HepG2 (cell line): ENCODE data around the gene TMTC3. TPM values are rescaled to one million over a fixed set of nuclear protein-coding genes. Genes with fewer than 3 reads are reported as not detected.

Experiments
- ATAC-seq: fragments of 200-7000 bp; cut with Tn5 transposase; 3 replicates; pipeline ENCODE4 v1.9.1; 2020; ENCODE audit warnings: mild to moderate bottlenecking, moderate library complexity
- BruUV-seq: library from RNA; stranded (reverse); fragments of 400-500 nt; replicated peaks from 2 replicates; lab custom pipeline; 2021; lab: Mats Ljungman, UMichigan
- CTCF ChIA-PET: fragments of 300-600 bp; formaldehyde crosslinking; extraction: SDS; loops from one replicate; lab custom pipeline; 2021; ENCODE audit warnings: low total read pairs, inconsistent platforms, low intra/inter-chr PET ratio; lab: Yijun Ruan, JAX
- POLR2A ChIA-PET: fragments of 350-600 bp; sonication (Branson Sonifier 250); formaldehyde crosslinking; loops from one replicate; lab custom pipeline; 2020; ENCODE audit warnings: antibody characterized with exemption, inconsistent platforms; lab: Yijun Ruan, JAX
- DNase-seq: peaks from one replicate; pipeline ENCODE4 v3.0.0-alpha.2; 2015; ENCODE audit warnings: low spot score
- FAIRE-seq: peaks from 3 replicates; lab custom pipeline; 2011; peaks lifted over from hg19 to GRCh38; lab: Jason Lieb, UNC
- H2AFZ ChIP-seq: one replicate; pipeline ENCODE4 v1.6.1; 2011; ENCODE audit warnings: low read length, inconsistent platforms
- H3K27ac ChIP-seq: fragments of 300-600 bp; 3 replicates; pipeline ENCODE4 v1.8.0; 2011; ENCODE audit warnings: mixed run types, mild to moderate bottlenecking, mixed read lengths, low read length, inconsistent platforms; ENCODE audit not compliant: insufficient read depth; ENCODE audit errors: extremely low read length
- H3K27me3 ChIP-seq, 2 experiments: fragments of 200-600 bp in 1 of 2; 2 replicates in 1 of 2; 3 replicates in 1 of 2; pipeline versions ENCODE4 v1.6.0 to v1.8.0; 2011; ENCODE audit warnings: low read length in 2 of 2, mild to moderate bottlenecking in 2 of 2, moderate library complexity in 2 of 2, inconsistent platforms in 1 of 2; ENCODE audit not compliant: insufficient read depth in 2 of 2, control insufficient read depth in 1 of 2
- H3K36me3 ChIP-seq, 2 experiments: fragments of 200-600 bp in 1 of 2; replicated peaks in 1 of 2; 2 replicates in 1 of 2; 3 replicates in 1 of 2; pipeline versions ENCODE4 v1.5.1 to v1.8.0; 2011; ENCODE audit warnings: low read length in 2 of 2, inconsistent platforms in 1 of 2; ENCODE audit not compliant: insufficient read depth in 2 of 2, control insufficient read depth in 1 of 2
- H3K4me1 ChIP-seq: 2 replicates; pipeline ENCODE4 v1.5.1; 2012; ENCODE audit warnings: low read length, inconsistent platforms; ENCODE audit not compliant: insufficient read depth
- H3K4me2 ChIP-seq: 2 replicates; pipeline ENCODE4 v1.6.0; 2011; ENCODE audit warnings: low read depth, low read length, inconsistent platforms
- H3K4me3 ChIP-seq, 3 experiments: fragments of 200-600 bp in 1 of 3; sonication (generic), shearing (Covaris generic) in 1 of 3; replicated peaks in 1 of 3; 2 replicates each; pipeline ENCODE4 v1.5.1; 2011 to 2016; ENCODE audit warnings: low read length in 3 of 3, inconsistent platforms in 2 of 3, low read depth in 2 of 3, mild to moderate bottlenecking in 2 of 3, control low read depth in 1 of 3, mixed read lengths in 1 of 3; ENCODE audit not compliant: insufficient read depth in 1 of 3
- H3K79me2 ChIP-seq: one replicate; pipeline ENCODE4 v1.6.1; 2011; ENCODE audit warnings: low read length, inconsistent platforms; ENCODE audit not compliant: insufficient read depth
- H3K9ac ChIP-seq: 2 replicates; pipeline ENCODE4 v1.6.0; 2011; ENCODE audit warnings: mild to moderate bottlenecking, low read depth, low read length, inconsistent platforms; ENCODE audit not compliant: insufficient read depth
- H3K9me3 ChIP-seq: 2 replicates; pipeline ENCODE4 v1.5.1; 2012; ENCODE audit warnings: mild to moderate bottlenecking, low read length
- H4K20me1 ChIP-seq: 2 replicates; pipeline ENCODE4 v1.6.0; 2011; ENCODE audit warnings: inconsistent platforms, mild to moderate bottlenecking, low read length, moderate library complexity; ENCODE audit not compliant: insufficient read depth
- ADNP ChIP-seq: sonication (generic); formaldehyde crosslinking; IDR thresholded peaks from 2 replicates; pipeline ENCODE4 v1.4.0; 2020; ENCODE audit warnings: missing genetic modification reagents
- CEBPG ChIP-seq: IDR thresholded peaks from 2 replicates; pipeline ENCODE4 v1.6.1; 2016
- CREB1 ChIP-seq, 2 experiments: fragments of 450-650 bp in 1 of 2; IDR thresholded peaks; 2 replicates each; pipeline ENCODE4 v1.6.1; 2016 to 2017; ENCODE audit warnings: control low read depth in 1 of 2, mild to moderate bottlenecking in 1 of 2, missing compliant biosample characterization in 1 of 2, missing genetic modification characterization in 1 of 2
- HHEX ChIP-seq: IDR thresholded peaks from 2 replicates; pipeline ENCODE4 v1.6.1; 2016; ENCODE audit warnings: control low read depth
- MAFK ChIP-seq, 2 experiments: IDR thresholded peaks in 1 of 2; conservative IDR thresholded peaks in 1 of 2; 2 replicates each; pipeline ENCODE4 v1.6.1; 2011; ENCODE audit warnings: improper control_type of control experiment in 2 of 2, low read length in 2 of 2
- MTF2 ChIP-seq: sonication (generic); formaldehyde crosslinking; IDR thresholded peaks from 2 replicates; pipeline ENCODE4 v1.5.0; 2020; ENCODE audit warnings: missing genetic modification reagents, borderline replicate concordance
- NONO ChIP-seq, 2 experiments: fragments of 450-650 bp in 1 of 2; sonication (generic) in 1 of 2; formaldehyde crosslinking in 1 of 2; IDR thresholded peaks in 1 of 2; conservative IDR thresholded peaks in 1 of 2; 2 replicates each; pipeline versions ENCODE4 v1.6.1 to v1.8.0; 2017 to 2022; ENCODE audit warnings: mild to moderate bottlenecking in 1 of 2, missing genetic modification reagents in 1 of 2, moderate library complexity in 1 of 2
- PLRG1 ChIP-seq: fragments of 450-650 bp; conservative IDR thresholded peaks from 2 replicates; pipeline ENCODE4 v1.6.1; 2016
- SNAI1 ChIP-seq: sonication (generic); formaldehyde crosslinking; IDR thresholded peaks from 2 replicates; pipeline ENCODE4 v1.5.0; 2020; ENCODE audit warnings: mild to moderate bottlenecking, missing genetic modification reagents, borderline replicate concordance
- TCF7 ChIP-seq: sonication (generic); IDR thresholded peaks from 2 replicates; pipeline ENCODE4 v1.6.1; 2016; ENCODE audit warnings: antibody characterized with exemption, low read depth
- YY1 ChIP-seq: IDR thresholded peaks from 2 replicates; pipeline ENCODE4 v1.6.1; 2011; ENCODE audit warnings: low read length, low read depth, moderate library complexity, mild to moderate bottlenecking; ENCODE audit not compliant: insufficient read depth, insufficient replicate concordance
- ZNF331 ChIP-seq: sonication (generic); formaldehyde crosslinking; IDR thresholded peaks from 2 replicates; pipeline ENCODE4 v1.4.0; 2020; ENCODE audit warnings: missing genetic modification reagents
- ZNF605 ChIP-seq: sonication (generic); formaldehyde crosslinking; IDR thresholded peaks from 2 replicates; pipeline ENCODE4 v1.8.0; 2022; ENCODE audit warnings: mild to moderate bottlenecking, missing genetic modification reagents
- ZNF746 ChIP-seq: sonication (generic); formaldehyde crosslinking; IDR thresholded peaks from 2 replicates; pipeline ENCODE4 v1.8.0; 2022; ENCODE audit warnings: mild to moderate bottlenecking, missing genetic modification reagents
- ZSCAN20 ChIP-seq: sonication (generic); formaldehyde crosslinking; IDR thresholded peaks from 2 replicates; pipeline ENCODE4 v1.4.0; 2020; ENCODE audit warnings: missing genetic modification reagents, mild to moderate bottlenecking, borderline replicate concordance
- WGBS: methylation state at CpG from one replicate; pipeline ENCODE4 v1.1.6; 2017; ENCODE audit warnings: low lambda C conversion rate; 5-methylcytosine and 5-hydroxymethylcytosine counted together
- in situ Hi-C: cut with HindIII; loops from 2 replicates; pipeline ENCODE4 v1.10.0; 2017; ENCODE audit warnings: low pct_unique_long_range_greater_than_20kb; ENCODE audit not compliant: extremely low pct_ligation_motif_present
- intact Hi-C: fragments of 100-400 bp; cut with micrococcal nuclease; formaldehyde crosslinking; loops from one replicate; pipeline ENCODE4 v1.10.0; 2022; ENCODE audit not compliant: unreplicated experiment
- polyA plus RNA-seq, 8 experiments: library from polyadenylated mRNA; depleted of rRNA in 3 of 8; stranded (reverse) in 7 of 8; unstranded in 1 of 8; fragments of >200 nt; fragmentation: Illumina TruSeq in 4 of 8; extraction: Trizol in 4 of 8; gene quantifications; 2 replicates each; pipeline versions ENCODE4 v1.2.1 to v1.2.3, GENCODE V29; 2011 to 2016; ENCODE audit warnings: low read depth in 4 of 8, missing spikeins in 1 of 8, mixed read lengths in 1 of 8; ENCODE audit not compliant: insufficient read depth in 1 of 8
- total RNA-seq, 5 experiments: library from RNA; depleted of rRNA; stranded (reverse); fragments of >200 nt; fragmentation: Illumina TruSeq; extraction: Trizol; gene quantifications; 2 replicates each; pipeline ENCODE4 v1.2.3, GENCODE V29; 2016; ENCODE audit warnings: low read depth in 1 of 5
- TF ChIP-seq, protein P1 (sequence below): sonication (generic); formaldehyde crosslinking; IDR thresholded peaks from 2 replicates; pipeline ENCODE4 v1.4.0; 2020; ENCODE audit warnings: missing genetic modification reagents, borderline replicate concordance
- TF ChIP-seq, protein P2 (sequence below): IDR thresholded peaks from 2 replicates; pipeline ENCODE4 v1.4.0; 2020; ENCODE audit warnings: mild to moderate bottlenecking, missing genetic modification reagents

The TMTC3 gene
- total and polyA plus RNA-seq, 2 of the 13 experiments (the other 11 are each of a cell fraction or from before 2014, with no cell fraction given), result 6.3 to 22.5 TPM

- intact Hi-C loops (no loop called here), in situ Hi-C loops (no loop called here)
- Histone ChIP-seq H3K4me3 (no peak overlapping the region), H3K4me1 (no peaks in the 10 kb centered on the region), H3K79me2 (no peaks in the 10 kb centered on the region), H3K4me2 (no peak overlapping the region), H3K27ac (no peak overlapping the region), H3K9ac (no peak overlapping the region), H3K9me3 (no peaks in the 10 kb centered on the region), H3K36me3 (peaks cover 5% of the 10 kb centered on the region in 2 experiments; a peak in 3 of 5 replicates)
- WGBS, result 80% methylated on average over 2 of the region's 2 CpGs
- no TSS peak for BruUV-seq
- no peak for ATAC-seq
- ChIA-PET POLR2A (no interaction called here), CTCF (no interaction called here)
- FAIRE-seq, result no peak
- no peak for DNase-seq
- TF ChIP-seq ZSCAN20 (CRISPR knock-in tag), result no peak
- TF ChIP-seq YY1, result no peak
- no peak for TF ChIP-seq ZNF746 (CRISPR knock-in tag)
- no peak for TF ChIP-seq CREB1 (IDR thresholded peaks at IDR 0.05)
- TF ChIP-seq CREB1 (CRISPR knock-in tag; IDR thresholded peaks at IDR 0.05), result no peak
- no peak for TF ChIP-seq ZNF605 (CRISPR knock-in tag)
- no peak for TF ChIP-seq CEBPG
- TF ChIP-seq HHEX (CRISPR knock-in tag), result no peak
- no peak for TF ChIP-seq ZNF331
- no peak for TF ChIP-seq ADNP (CRISPR knock-in tag)
- no peak for TF ChIP-seq MAFK (conservative IDR thresholded peaks at IDR 0.05 in 1 of 2, IDR thresholded peaks at IDR 0.05 in 1 of 2; ENCODE audit: low read length in 2 of 2)
- TF ChIP-seq TCF7, result no peak
- TF ChIP-seq, protein P1, sequence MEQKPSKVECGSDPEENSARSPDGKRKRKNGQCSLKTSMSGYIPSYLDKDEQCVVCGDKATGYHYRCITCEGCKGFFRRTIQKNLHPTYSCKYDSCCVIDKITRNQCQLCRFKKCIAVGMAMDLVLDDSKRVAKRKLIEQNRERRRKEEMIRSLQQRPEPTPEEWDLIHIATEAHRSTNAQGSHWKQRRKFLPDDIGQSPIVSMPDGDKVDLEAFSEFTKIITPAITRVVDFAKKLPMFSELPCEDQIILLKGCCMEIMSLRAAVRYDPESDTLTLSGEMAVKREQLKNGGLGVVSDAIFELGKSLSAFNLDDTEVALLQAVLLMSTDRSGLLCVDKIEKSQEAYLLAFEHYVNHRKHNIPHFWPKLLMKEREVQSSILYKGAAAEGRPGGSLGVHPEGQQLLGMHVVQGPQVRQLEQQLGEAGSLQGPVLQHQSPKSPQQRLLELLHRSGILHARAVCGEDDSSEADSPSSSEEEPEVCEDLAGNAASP, result no peak
- TF ChIP-seq SNAI1 (CRISPR knock-in tag), result no peak
- TF ChIP-seq, protein P2, sequence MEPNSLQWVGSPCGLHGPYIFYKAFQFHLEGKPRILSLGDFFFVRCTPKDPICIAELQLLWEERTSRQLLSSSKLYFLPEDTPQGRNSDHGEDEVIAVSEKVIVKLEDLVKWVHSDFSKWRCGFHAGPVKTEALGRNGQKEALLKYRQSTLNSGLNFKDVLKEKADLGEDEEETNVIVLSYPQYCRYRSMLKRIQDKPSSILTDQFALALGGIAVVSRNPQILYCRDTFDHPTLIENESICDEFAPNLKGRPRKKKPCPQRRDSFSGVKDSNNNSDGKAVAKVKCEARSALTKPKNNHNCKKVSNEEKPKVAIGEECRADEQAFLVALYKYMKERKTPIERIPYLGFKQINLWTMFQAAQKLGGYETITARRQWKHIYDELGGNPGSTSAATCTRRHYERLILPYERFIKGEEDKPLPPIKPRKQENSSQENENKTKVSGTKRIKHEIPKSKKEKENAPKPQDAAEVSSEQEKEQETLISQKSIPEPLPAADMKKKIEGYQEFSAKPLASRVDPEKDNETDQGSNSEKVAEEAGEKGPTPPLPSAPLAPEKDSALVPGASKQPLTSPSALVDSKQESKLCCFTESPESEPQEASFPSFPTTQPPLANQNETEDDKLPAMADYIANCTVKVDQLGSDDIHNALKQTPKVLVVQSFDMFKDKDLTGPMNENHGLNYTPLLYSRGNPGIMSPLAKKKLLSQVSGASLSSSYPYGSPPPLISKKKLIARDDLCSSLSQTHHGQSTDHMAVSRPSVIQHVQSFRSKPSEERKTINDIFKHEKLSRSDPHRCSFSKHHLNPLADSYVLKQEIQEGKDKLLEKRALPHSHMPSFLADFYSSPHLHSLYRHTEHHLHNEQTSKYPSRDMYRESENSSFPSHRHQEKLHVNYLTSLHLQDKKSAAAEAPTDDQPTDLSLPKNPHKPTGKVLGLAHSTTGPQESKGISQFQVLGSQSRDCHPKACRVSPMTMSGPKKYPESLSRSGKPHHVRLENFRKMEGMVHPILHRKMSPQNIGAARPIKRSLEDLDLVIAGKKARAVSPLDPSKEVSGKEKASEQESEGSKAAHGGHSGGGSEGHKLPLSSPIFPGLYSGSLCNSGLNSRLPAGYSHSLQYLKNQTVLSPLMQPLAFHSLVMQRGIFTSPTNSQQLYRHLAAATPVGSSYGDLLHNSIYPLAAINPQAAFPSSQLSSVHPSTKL (CRISPR knock-in tag), result no peak
- TF ChIP-seq NONO (IDR thresholded peaks at IDR 0.05), result no peak
- TF ChIP-seq NONO (CRISPR knock-in tag; conservative IDR thresholded peaks at IDR 0.05), result no peak
- no peak for TF ChIP-seq PLRG1
- no peak for TF ChIP-seq MTF2
- TF ChIP-seq, all 625 proteins: peak for 0
- Histone ChIP-seq H2AFZ (no peak overlapping the region), H3K27me3 (no peaks in the 10 kb centered on the region), H4K20me1 (no peaks in the 10 kb centered on the region)
These were observed 25.3 kb downstream of the TMTC3 start for GRCh38 chr12:88167384-88167783.
